ENCODE data around the gene GNA14. TPM values are rescaled to one million over a fixed set of nuclear protein-coding genes. Genes with fewer than 3 reads are reported as not detected.

Gene GNA14
- total RNA-seq, 2 experiments from 2014 or later: not detected

Small RNAs within 50 kb of the gene (small RNA-seq; reads per million reads assigned to genes)
- not detected for gene RNU6-1303P

All from OCI-LY7 (cell line).